Measurements from ENCODE around the gene FBRS.
A peak's percentile ranks its signal among the peaks of the same experiment; 100 is the strongest.

The FBRS gene

GRCh38 chr16:30669026-30669902 lies 11.0 kb downstream of the FBRS start:
- no peaks in the 10 kb centered on the region for H3K27me3 ChIP-seq (ENCODE audit: insufficient read depth, low read depth, severe bottlenecking)
- no peaks in the 10 kb centered on the region for H3K9me3 ChIP-seq (ENCODE audit: severe bottlenecking)
- TF ChIP-seq, protein P1, sequence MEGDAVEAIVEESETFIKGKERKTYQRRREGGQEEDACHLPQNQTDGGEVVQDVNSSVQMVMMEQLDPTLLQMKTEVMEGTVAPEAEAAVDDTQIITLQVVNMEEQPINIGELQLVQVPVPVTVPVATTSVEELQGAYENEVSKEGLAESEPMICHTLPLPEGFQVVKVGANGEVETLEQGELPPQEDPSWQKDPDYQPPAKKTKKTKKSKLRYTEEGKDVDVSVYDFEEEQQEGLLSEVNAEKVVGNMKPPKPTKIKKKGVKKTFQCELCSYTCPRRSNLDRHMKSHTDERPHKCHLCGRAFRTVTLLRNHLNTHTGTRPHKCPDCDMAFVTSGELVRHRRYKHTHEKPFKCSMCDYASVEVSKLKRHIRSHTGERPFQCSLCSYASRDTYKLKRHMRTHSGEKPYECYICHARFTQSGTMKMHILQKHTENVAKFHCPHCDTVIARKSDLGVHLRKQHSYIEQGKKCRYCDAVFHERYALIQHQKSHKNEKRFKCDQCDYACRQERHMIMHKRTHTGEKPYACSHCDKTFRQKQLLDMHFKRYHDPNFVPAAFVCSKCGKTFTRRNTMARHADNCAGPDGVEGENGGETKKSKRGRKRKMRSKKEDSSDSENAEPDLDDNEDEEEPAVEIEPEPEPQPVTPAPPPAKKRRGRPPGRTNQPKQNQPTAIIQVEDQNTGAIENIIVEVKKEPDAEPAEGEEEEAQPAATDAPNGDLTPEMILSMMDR (IDR thresholded peaks at IDR 0.05; ENCODE audit: low read depth, low read length): no peak
- DNase-seq: no peak
- no peak overlapping the region for H3K27ac ChIP-seq
- H3K36me3 ChIP-seq: peaks cover 53% of the 10 kb centered on the region
- H3K4me3 ChIP-seq (ENCODE audit: low read depth, low read length): no peak overlapping the region

GRCh38 chr16:30669903-30670824 lies 11.9 kb downstream of the FBRS start:
- TF ChIP-seq, protein P1 (IDR thresholded peaks at IDR 0.05; ENCODE audit: low read depth, low read length): peak; percentile 38

DNA sequence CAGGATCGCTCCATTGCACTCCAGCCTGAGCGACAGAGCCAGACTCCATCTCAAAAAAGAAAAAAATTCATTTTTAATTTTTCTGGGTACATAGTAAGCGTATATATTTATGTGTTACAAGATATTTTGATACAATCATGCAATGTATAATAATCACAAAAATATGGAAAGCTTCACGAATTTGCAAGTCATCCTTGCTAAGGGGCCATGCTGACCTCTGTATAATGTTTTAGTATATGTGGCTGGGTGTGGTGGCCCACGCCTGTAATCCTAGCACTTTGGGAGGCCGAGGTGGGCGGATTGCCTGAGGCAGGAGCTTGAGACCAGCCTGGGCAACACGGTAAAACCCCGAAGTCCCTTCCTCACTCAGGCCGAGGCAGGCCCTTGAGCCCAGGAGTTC lies 16.9 kb downstream of the FBRS start:
- TF ChIP-seq, protein P1 (IDR thresholded peaks at IDR 0.05; ENCODE audit: low read depth, low read length): no peak
- DNase-seq: no peak
- H3K9me3 ChIP-seq (ENCODE audit: severe bottlenecking): no peaks in the 10 kb centered on the region
- H3K27me3 ChIP-seq (ENCODE audit: insufficient read depth, low read depth, severe bottlenecking): no peaks in the 10 kb centered on the region
- H3K27ac ChIP-seq: no peak overlapping the region
- peaks cover 3% of the 10 kb centered on the region; the same call in 1 of the 2 replicates for H3K36me3 ChIP-seq
- no peak overlapping the region for H3K4me3 ChIP-seq (ENCODE audit: low read depth, low read length)

More at GRCh38 chr16:30669903-30670824, 11.9 kb downstream of the FBRS start:
- peaks cover 45% of the 10 kb centered on the region for H3K36me3 ChIP-seq
- H3K4me3 ChIP-seq (ENCODE audit: low read depth, low read length): no peak overlapping the region
- no peak overlapping the region for H3K27ac ChIP-seq
- no peak for DNase-seq
- H3K27me3 ChIP-seq (ENCODE audit: insufficient read depth, low read depth, severe bottlenecking): no peaks in the 10 kb centered on the region
- no peaks in the 10 kb centered on the region for H3K9me3 ChIP-seq (ENCODE audit: severe bottlenecking)

DNA sequence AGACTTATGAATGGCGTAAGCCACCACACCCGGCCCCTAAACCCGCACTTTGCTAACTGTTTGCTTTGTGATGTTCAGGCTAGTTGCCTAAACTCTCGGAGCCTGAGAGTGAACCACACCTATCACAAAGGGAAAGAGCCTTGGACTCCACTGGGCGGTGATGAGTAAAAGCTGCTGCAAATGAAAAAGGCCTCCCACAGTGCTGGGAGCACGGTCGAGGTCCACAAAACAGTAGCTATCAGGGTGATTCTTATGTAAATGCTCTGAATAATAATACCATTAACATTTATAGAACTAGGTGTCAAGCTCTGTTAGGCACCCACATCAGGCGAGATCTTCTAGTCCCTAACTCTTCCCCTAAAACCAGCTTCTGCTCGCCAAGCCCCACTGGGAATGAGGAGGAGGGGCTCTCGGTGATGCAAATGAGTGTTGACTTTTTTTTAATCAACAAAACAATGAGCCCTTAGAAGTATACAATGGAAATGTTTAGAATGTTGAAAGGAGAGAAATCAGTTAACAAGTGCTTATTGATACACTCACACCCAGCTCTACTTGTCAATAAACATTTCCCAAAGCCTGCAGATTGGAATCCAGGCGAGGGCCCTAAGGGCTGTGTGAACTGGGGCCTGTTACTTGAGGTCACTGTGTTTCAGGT lies 19.8 kb downstream of the FBRS start:
- no peak for DNase-seq
- TF ChIP-seq, protein P1 (IDR thresholded peaks at IDR 0.05; ENCODE audit: low read depth, low read length): no peak
- Histone ChIP-seq H3K36me3 (no peaks in the 10 kb centered on the region), H3K9me3 (ENCODE audit: severe bottlenecking) (no peaks in the 10 kb centered on the region), H3K27me3 (ENCODE audit: insufficient read depth, low read depth, severe bottlenecking) (no peaks in the 10 kb centered on the region), H3K27ac (no peak overlapping the region), H3K4me3 (ENCODE audit: low read depth, low read length) (no peak overlapping the region)

DNA sequence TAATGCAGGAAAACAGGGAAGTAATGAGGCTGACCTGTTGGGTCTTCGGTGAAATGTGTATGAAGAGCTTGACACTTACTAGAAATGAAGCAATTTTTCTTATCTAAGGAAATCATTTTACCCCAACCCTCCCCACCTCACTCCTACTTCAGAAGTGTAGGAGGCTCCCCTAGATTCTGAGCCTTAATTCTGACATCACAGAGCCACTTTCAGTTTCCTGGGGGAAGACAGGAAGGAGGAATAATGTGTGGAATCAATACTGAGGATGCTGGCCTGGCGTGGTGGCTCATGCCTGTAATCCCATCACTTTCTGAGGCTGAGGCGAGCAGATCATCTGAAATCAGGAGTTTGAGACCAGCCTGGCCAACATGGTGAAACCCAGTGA lies 20.3 kb downstream of the FBRS start:
- H3K27me3 ChIP-seq (ENCODE audit: insufficient read depth, low read depth, severe bottlenecking): no peaks in the 10 kb centered on the region
- no peak overlapping the region for H3K27ac ChIP-seq
- DNase-seq: no peak
- H3K9me3 ChIP-seq (ENCODE audit: severe bottlenecking): no peaks in the 10 kb centered on the region
- no peak overlapping the region for H3K4me3 ChIP-seq (ENCODE audit: low read depth, low read length)
- TF ChIP-seq, protein P1 (IDR thresholded peaks at IDR 0.05; ENCODE audit: low read depth, low read length): no peak
- no peaks in the 10 kb centered on the region for H3K36me3 ChIP-seq
